Smooth muscle cell of the umbilical artery (primary cell): ENCODE data around the gene SPC24. TPM values are rescaled to one million over a fixed set of nuclear protein-coding genes. Genes with fewer than 3 reads are reported as not detected.

Source experiments
- total RNA-seq: library from RNA; depleted of rRNA; stranded (reverse); fragments of >200 nt; gene quantifications from 2 replicates; pipeline ENCODE4 v1.2.3, GENCODE V29; 2014

The SPC24 gene
- total RNA-seq, result 3.9 and 16.1 TPM in 2 replicates

GRCh38 chr19:11155373-11156120 lies at the start of gene SPC24:
Gene SPC24 (minus strand): TSS chr19:11155782. CDS start chr19:11155776, 6 bp downstream.

DNA sequence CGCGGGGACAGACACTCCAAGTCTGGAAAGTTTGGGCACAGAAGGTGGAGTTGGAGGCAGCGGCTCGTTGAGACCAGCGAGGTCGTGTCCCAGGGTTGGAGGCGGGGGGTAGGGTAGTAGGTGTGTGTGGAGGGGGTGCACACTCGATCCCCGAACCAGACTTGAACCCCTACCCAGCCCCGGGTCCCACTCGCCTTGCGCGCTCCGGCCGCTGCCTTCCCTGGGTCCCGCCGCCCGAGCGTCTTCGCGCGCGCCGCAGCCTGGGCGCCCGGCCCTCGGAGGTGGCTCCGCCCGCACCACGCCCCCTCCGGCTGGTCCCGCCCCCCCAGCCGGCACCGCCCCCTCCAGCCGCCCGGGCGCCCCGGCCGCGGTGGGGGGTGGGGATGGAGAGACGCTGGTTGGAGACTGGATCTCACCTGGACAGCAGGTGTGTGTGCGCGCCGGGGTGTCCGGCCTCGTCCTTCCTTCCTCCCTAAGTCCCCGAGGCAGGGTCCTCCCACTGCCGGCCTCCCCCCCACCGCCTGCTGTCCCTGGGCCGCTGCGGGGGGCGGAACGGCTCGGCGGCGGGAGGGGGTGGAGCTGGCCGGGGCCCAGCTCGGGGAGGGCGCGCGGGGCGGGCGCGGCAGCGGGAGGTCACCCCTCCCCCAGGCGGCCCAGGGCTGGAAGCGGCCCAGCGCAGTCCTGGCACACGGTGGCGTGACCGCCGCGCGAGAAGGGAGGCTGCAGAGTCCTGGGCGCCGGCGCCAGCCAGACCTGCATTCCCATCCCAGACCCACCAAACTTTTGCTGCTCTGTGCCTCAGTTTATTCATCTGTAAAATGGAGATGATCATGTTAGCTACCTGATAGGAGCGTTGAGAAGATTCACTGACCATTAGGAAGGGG lies 42.0 kb upstream of the SPC24 start, which contains the start of gene KANK2:
KANK2 (minus strand) TSS at position 255 of the 884 bp plus-strand sequence. CDS start 3,034 bp downstream, outside the sequence.

Other genes with a start within 250 kb of the SPC24 start
- gene YIPF2, start 227.1 kb downstream of the SPC24 start, total RNA-seq, result 119 and 165 TPM in 2 replicates
- 33.9 and 39.5 TPM in 2 replicates for gene TIMM29, start 227.0 kb downstream of the SPC24 start, total RNA-seq
- 74.2 and 163 TPM in 2 replicates for gene SMARCA4, start 194.8 kb downstream of the SPC24 start, total RNA-seq
- gene LDLR, start 66.3 kb downstream of the SPC24 start, total RNA-seq, result 271 and 284 TPM in 2 replicates
- gene KANK2, start 41.8 kb upstream of the SPC24 start, total RNA-seq, result 165 and 167 TPM in 2 replicates
- gene ANGPTL8, start 83.8 kb upstream of the SPC24 start, total RNA-seq, result not detected in 2 replicates
- 11.0 and 20.7 TPM in 2 replicates for gene DOCK6, start 106.7 kb upstream of the SPC24 start, total RNA-seq
- gene TSPAN16, start 140.4 kb upstream of the SPC24 start, total RNA-seq, result not detected in 2 replicates
- 3.5 and 8.0 TPM in 2 replicates for gene RAB3D, start 183.9 kb upstream of the SPC24 start, total RNA-seq
- 49.0 and 103 TPM in 2 replicates for gene TMEM205, start 190.5 kb upstream of the SPC24 start, total RNA-seq
- gene CCDC159, start 190.7 kb upstream of the SPC24 start, total RNA-seq, result 4.4 and 10.4 TPM in 2 replicates
- 20.5 and 22.4 TPM in 2 replicates for gene PLPPR2, start 199.7 kb upstream of the SPC24 start, total RNA-seq
- gene SWSAP1, start 218.9 kb upstream of the SPC24 start, total RNA-seq, result 0.09 and 0.30 TPM in 2 replicates
- gene EPOR, start 228.5 kb upstream of the SPC24 start, total RNA-seq, result 4.8 and 7.8 TPM in 2 replicates